GM19328 (cell line): ENCODE data around the gene TBL1X.

Experiments
- ATAC-seq: cut with Tn5 transposase; IDR thresholded peaks from one replicate; pipeline ENCODE4 v1.9.1; 2021; ENCODE audit warnings: mild to moderate bottlenecking, moderate library complexity; ENCODE audit not compliant: unreplicated experiment

TBL1X gene

DNA sequence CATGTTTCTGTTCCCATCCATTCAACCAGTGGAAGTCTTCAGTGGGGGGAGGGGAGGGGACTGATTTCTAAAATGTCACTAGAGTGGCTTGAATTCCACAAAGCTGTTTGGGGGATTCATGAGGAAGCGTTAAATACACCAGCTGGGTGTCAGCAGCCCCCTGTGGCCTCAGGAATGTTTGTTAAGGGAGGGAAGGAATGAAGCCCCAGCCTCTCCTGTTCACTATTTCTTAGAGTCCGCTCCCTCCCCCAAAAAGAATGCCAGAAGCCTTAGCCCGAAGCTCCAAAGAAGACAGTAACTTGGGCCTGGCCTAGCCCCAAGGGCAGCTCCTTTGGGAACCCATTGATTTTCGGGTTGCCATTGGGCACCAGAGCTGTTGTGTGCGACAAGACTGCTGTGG, 324.7 kb downstream of the TBL1X start:
- ATAC-seq, result no peak
